SK-N-DZ (cell line): ENCODE data around the gene LRRC7.
A peak's percentile ranks its signal among the peaks of the same experiment; 100 is the strongest.

Experiments
- DNase-seq: peaks from one replicate; pipeline ENCODE4 v3.0.0-alpha.2; 2015; ENCODE audit warnings: low spot score

Gene LRRC7

DNA sequence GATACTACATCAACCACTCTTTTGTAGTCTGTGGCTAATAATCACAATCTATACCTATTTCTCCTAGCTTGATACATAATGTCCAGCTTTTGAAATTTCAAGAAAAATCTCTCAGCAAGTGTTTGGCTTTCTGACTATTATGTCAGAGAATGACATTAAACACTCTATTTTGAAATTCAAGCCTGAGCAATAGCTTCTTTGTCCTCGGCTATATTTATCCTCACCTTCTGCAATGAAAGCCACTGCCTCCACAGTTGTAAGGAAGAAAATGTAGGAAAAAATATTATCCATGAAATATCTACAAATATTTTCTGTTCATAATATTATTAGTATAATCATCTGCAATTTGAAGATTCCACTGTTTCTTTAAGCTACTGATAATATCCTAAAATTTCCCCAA is 22.1 kb downstream of the LRRC7 start:
- no peak for DNase-seq

DNA sequence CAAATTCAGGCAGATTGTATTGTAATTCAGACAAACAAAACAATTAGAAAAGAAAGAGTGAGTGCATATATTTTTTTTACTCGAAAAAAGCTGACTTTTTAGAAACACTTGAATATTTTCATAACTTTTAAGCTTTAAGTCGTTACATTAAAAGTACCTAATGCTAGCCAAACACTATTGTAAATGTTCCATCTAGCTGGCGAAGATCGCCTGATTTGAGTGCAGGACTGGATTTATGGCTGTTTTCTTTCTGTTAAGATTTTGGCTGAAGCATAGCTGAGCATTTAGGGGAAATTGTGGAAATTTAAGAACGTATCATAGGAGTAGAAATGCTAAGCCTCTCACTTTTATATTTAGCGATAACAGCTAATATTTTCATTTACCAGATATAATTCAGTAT is 24.6 kb downstream of the LRRC7 start:
- no peak for DNase-seq

DNA sequence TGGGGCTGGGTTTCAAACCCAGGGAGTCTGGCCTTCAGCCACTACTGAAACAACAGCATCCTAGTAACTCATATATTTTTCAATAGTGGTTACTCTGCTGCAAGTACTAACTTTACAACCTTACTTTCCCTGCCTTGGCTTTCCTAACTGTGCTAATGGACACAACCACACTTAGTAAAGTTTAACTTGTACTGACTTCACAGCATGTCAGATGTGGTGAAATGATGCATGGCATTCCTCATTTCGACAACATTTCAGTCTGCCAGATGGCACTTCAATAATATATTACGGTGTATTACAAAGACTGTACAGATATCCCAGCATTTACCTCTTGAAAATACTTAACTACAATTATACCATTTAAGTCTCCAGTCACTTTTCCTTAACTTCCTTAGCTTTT is 27.8 kb downstream of the LRRC7 start:
- no peak for DNase-seq

GRCh38 chr1:69611316-69611715 is 43.6 kb downstream of the LRRC7 start:
- DNase-seq, result no peak

- no peak for DNase-seq
Measured at GRCh38 chr1:69613414-69613813, 45.7 kb downstream of the LRRC7 start.

DNA sequence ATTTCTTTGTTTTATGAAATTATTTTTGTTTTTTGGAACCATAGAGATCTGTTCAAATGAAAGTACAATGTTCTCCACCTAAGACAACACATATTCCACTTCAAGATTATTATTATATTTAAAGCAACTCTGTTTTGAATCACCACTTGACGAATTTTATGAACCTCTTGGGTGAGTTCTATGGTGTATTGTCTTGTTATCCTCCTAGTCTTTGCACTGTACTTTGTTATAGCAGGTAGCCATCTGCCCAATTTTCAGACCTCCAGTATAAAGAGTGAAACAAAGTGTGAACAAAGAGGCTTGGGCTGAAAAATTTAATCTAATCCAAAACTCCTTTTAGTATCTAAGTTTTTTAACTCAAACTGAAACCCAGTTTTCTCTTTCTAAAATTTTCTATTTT is 71.0 kb downstream of the LRRC7 start:
- DNase-seq, result no peak

GRCh38 chr1:69639159-69639558 is 71.4 kb downstream of the LRRC7 start:
- no peak for DNase-seq

DNA sequence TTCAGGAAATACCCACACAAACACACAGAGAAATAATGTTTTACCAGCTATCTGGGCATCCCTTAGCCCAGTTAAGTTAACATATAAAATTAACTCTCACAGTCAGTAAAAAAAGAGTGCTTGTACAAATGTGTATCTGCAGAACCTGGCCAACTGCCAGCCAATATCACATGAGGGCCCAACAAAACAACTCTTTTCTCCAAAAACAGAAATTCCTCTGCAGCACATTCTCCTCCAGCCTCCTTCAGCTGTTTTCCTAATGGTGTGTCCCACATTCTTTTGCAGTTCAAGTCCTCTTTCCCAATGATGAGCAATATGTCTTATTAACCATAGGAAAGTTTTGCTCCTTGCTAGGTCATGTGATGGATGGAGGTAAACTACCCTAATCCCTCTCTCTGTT is 75.5 kb downstream of the LRRC7 start:
- no peak for DNase-seq

DNA sequence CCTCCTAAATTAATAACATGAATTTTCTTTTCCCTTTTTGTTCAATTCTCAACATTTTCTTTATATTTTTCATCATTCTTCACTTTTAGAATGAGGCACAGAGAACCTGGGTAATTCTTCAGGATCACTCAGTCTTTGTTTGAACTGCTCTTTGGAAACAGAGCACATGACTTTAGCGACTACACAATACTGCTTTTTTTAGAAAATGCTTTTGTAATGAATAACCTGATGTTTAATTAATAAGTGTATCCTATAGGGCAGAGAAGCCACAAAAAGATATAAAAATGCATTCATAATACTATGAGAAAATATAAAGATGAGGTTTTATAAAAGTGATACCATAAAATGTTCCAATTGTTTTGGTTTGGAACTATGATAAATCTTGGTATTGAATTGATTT is 77.8 kb downstream of the LRRC7 start:
- no peak for DNase-seq

- DNase-seq, result no peak
Measured at GRCh38 chr1:69648486-69648885, 80.8 kb downstream of the LRRC7 start.

DNA sequence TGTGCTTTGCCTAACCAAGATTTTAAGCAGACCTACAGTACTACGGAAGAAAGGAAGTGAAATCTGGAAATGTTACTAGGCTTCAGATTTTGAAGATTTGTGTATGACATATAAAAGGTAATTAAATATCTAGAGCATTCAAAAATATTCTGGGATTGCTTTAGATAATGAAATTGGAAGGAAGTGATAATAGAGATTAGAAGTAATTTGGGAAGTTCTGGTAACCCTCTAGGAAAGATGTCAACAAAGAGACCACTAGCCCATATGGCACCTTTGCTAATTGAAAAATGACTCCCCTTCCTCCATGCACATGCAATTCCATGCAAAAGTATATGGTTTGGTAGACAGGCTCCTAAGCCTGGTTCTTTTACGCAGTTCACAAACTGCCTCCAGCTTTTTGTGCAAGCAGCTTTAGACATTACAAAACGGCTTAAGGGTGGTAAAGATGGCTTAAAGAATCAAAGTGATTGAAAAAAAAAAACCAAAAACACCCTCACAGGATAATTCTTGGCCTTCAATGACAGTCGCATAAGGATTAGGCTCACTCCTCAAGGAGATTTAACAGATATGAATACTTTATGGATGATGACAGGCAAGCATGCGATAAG is 81.8 kb downstream of the LRRC7 start:
- DNase-seq, result peak; percentile 23

DNA sequence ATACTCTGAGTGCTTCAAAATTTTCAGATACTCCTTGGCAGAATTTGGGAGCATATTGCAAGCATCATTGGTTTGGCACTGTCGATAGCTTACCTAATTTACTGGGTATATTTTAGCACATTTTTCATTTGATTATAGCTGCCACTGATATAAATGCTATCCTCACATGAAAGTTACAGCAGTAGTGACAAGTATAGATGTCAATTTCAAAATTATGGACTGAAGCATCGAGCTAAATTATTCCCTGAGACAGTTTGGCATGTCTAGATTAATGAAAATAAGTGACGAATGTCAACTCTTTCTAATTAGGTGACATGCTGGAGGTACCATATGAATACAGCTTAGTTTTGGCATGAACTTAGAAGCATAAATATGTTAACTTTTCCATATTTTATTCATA is 83.1 kb downstream of the LRRC7 start:
- no peak for DNase-seq

DNA sequence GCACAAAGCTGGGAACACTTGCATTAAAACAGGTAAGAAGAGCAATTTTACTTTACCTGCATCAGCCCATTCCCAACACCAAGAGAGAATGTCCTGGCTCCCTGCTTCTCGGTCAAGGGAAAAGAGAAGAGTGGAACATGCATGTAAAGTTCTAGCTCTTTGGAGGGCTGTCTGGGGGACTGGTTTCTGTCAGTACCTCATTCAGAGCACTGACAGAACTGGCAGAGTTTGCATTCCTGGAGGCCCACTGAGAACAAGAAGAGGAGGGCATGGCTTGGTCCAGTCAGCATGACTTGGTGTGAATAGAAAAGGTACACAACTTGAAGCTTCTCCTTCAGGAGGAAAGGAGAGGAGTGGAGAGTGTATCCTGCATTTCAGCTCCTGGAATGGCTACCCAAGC is 83.9 kb downstream of the LRRC7 start:
- no peak for DNase-seq

DNA sequence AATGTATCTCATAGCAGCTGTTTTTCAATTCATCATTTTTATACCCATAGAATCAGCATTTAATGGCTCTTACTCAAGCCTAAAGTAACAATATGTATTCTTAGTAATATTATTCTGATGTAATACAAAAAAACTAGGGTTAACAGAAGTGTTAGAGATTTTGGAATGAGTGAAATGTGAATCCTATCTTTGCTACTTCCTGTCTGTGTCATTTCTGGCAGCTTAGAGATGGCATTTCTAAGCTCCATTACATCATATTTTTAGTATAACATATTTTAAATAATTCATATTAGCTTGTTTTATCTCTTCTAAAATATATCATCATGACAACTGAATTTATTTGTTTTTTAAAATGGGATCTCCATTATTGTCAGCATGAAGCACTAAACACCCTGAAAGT is 90.2 kb downstream of the LRRC7 start:
- no peak for DNase-seq

DNA sequence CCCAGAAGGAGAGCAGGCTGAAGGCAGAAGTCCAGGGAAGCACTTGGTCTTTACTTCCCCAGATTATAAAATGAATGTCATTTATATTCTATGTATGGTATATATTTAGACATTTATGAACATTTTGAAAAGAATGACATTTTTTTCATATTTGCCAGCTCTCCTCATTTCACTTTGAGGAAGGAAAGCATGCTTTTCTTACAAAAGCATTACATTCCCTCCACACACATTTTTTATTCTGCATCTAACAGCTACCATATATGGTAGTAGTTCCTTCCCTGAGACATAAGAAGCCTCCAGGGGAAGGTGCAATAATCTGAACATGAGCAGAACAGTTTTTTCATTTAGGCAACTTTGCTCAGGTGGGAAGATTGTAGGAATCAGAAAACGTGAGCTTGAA is 94.0 kb downstream of the LRRC7 start:
- no peak for DNase-seq

GRCh38 chr1:69662321-69662720 is 94.6 kb downstream of the LRRC7 start:
- no peak for DNase-seq

DNA sequence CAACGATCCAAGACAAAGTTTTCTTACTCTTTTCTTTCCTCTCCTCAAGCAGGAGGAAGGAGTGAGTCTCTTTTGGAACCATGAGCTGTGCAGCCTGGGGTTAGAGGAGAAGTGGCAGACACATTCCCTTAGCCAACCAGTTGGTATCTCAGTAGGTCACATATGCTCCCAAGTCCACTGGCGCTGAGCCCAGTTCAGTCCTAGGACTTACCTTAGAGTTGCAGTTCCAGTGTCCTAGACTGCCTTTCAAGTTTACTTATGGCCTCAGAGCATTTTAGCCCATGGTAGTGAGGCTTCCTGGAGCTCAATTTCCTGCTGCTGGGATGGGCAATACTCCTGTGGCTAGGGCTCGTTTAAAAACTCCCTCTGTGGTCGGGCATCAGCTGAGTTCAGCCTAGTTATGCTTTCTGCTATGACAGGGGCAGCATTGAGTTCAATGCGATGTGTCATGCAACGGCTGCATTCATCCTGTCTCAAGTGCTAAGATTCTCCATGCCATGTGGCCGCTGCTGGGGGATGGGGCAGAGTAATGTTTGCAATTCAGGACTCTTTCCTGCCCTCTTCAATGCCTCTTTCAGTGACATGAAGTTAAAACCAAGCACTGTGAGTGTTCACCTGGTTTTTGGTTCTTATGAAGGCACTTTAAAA is 103.8 kb downstream of the LRRC7 start:
- DNase-seq, result no peak

- no peak for DNase-seq
Measured at GRCh38 chr1:69673321-69673720, 105.6 kb downstream of the LRRC7 start.

DNA sequence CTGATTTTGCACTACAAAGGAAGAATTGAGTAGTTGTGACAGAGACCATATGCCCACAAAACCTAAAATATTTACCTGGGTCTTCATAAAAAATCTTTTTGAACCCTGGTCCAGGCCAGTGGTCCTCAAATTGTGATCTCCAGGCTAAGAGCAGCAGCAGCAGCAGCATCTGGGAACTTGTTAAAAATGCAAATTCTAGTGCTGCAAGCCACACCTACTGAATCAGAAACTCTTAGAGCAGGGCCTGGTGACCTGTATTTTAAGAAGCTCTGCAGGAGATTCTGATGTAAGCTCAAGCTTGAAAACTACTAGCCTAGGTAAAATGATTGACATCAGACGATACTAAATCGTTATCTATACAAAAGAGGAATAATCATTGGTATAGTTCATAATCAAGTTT is 112.2 kb downstream of the LRRC7 start:
- no peak for DNase-seq

DNA sequence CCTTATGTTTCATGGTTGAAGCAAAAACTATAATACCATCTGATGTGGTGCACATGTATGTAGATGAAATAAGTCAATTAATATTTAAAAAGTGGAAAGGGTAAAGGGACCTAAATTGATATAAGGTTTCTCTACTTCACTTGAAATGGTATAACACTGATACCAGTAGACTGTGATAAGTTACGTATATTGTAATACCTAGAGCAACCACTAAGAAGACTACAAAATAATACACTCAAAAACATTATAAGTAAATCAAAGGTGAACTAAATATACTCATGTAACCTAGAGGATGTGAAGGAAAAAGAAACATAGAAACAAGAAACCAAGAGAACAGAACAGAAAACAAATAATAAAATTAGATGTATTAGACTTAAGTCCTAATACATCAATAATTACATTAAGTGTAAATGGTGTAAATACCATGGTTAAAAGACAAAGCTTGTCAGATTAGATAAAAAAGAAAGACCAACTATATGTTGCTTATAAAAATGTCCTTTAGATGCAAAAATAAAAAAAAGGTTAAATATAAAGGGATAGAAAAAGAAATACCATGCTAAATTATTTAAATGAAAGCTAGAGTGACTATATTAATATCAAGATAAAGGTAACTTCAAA is 118.8 kb downstream of the LRRC7 start:
- no peak for DNase-seq

DNA sequence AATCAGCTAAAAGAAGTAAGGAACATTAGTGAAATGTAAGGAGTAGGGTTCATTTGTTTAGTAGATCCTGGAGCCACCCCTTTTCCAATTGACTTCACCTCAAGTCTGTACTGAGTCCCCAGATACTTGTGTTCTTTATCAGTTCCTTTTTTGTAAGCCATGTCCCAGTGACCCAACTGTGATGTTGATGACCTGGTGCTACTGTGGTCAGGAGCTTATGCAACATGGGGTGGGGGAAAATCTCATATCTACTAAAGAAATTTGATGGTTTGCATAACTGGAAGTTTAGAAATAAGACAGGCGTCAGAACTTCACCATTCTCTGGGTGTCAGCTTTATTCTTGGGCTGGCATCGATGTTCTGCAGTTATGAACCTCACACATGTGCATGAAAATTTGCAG is 120.5 kb downstream of the LRRC7 start:
- DNase-seq, result no peak

DNA sequence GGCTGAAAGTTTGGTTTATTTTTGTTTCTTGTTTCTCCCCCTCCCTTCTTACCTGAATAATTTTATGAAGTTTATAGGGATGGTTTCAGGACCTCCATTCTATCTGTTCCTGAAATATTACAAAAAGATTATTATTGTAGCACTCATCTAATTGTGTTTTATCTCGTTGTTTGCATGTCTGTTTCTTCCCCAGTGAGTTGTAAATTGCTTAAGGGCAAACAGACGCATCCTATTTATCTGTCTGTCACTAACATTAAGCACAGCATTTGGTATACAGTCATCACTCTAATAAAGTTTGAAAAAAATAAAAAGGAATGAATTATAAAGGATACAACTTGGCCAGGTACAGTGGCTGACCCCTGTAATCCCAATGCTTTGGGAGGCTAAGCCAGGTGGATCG is 123.5 kb downstream of the LRRC7 start:
- DNase-seq, result no peak

DNA sequence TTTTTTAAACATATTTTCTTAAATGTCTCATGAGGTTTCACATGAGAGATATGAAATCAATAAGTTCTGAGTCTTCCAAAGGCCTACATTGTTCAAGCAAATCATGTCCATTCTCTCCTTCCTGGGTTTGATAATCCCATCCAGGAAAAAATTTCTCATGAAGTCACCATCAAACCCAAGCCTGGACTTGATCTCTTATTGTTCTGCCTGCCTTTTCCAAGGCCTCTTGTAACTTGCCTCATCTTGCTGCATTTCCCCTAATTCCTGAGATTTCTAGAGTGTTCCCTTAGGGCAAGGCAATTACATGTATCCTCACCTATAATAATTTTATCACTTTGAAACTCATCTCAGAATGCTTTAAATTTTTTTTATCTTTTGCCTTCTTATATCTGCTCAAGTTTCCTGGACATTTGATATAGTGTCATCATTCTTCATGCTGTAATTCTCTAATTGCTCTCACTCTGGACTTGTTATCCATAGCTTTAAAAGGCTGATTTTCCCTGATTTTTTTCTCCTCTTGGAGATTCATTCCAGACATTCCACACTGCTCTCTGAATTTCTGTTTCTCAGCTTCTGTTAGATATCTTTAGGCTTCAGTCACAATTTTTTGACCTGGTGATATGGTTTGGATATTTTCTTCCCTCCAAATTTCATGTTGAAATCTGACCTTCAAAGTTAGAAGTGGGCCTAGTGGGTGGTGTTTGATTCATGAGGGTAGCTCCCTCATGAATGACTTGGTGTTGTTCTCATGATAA is 126.4 kb downstream of the LRRC7 start:
- DNase-seq, result no peak
